Stimulated activated CD4-positive, alpha-beta T cell treated with anti-CD3 and anti-CD28 coated beads, Interleukin-1b, Interleukin-23, amount 100 ng/mL, for 4 hours (primary cell): ENCODE data around the gene GRIA3.

Experiments used
- DNase-seq, 2 donors: peaks; one replicate each; pipeline ENCODE4 v3.0.0-alpha.2; 2020; ENCODE audit warnings: low read depth in 2 of 2

The GRIA3 gene

DNA sequence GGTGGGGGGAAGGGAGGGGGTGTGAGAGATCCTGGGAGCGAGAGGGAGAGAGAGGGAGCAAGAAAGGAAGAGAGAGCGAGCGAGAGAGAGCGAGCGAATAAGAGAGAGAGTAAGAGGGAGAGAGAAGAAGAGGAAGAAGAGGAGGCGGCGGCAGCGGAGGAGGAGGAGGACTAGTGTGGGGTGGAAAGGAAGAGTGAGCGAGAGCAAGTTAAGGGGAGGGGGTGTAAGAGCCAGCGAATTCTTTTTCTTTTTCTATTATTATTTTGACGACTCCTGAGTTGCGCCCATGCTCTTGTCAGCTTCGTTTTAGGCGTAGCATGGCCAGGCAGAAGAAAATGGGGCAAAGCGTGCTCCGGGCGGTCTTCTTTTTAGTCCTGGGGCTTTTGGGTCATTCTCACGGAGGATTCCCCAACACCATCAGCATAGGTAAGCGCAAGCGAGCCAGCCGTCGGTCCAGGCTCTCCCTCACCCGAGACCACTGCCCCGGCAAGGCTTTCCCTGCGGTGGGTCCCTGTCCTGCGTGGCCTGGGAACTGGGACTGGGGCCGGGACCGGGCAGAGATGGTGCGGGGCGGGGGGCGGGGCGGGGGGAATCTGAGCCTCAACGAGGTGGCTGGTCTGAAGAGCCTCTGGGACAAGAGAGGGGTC lies at the start of gene GRIA3:
TSS of gene GRIA3 (plus strand) at position 60 of the 647 bp plus-strand sequence. CDS start at position 318, 258 bp downstream.
- DNase-seq = no peak

DNA sequence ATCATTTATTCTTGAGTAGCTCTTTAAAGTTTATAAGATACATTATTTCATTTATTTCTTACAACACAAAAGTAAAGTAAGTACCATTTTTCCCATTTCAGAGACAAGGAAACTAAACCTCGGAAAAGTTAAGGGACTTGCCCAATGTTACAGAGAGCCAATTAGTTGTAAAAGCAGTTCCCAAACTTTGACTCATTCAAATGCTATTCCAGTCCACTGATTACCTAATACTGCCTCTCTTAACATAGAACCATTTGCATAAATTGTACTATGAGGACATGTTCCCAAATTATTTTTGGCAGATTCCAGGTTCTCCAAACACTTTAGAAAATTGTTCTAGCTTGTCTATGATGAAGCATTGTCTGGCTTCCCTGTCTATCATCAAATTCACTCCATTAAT lies 45.6 kb upstream of the GRIA3 start:
- DNase-seq = no peak

DNA sequence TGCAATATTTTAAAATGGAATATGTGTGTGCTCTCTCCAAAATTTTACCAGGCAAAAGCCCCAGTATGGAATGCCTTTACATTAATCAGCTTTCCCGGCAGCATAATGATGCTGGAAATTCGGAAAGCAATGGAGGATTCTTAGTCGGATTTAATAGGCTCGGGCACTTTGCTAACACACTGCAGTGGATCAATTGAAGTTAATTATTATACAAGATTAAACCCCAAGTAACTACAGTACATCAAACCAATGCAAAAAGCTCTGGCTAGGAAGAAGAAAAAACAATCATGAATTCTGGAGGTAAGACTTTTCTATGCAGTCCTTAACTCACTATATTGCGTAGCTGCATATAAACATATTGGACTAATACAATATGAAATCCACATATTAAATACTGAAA lies 43.6 kb upstream of the GRIA3 start:
- no peak for DNase-seq

DNA sequence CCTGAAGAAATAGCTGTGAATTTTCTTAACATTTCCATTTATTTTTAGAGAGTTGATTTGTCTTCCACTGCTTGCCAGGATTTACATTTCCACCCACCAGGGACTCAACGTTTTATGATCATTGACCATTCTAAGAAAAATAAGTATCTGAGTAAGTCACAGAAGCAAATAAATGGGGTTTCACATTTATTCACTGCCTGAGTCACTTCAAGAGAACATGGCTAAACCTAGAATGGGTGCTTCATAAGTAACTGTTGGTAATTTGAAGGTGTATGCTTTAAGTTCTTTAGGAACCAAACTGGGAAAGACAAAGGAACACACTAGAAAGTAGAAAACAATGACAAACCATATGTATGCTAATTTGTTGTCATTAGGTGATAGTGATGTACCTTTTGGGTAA lies 43.2 kb upstream of the GRIA3 start:
- DNase-seq = no peak

DNA sequence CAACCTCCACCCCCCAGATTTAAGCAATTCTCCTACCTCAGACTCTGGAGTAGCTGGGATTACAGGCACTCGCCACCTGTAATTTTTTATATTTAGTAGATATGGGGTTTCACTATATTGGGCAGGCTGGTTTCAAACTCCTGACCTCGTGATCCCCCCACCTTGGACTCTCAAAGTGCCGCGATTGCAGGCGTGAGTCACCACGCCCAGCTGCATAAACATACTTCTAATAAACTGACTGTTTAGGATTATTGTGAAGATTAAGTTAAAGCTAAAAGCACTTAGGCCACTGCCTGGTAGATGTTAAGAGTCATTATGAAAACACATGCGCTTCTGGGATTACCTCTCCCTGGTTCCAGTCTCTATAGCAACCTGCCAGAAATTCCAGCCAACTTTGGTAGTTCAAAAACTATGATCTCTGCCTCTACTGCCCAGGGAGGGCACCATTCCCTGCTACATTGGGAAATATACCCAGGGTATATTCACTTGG lies 30.2 kb upstream of the GRIA3 start:
- no peak for DNase-seq

DNA sequence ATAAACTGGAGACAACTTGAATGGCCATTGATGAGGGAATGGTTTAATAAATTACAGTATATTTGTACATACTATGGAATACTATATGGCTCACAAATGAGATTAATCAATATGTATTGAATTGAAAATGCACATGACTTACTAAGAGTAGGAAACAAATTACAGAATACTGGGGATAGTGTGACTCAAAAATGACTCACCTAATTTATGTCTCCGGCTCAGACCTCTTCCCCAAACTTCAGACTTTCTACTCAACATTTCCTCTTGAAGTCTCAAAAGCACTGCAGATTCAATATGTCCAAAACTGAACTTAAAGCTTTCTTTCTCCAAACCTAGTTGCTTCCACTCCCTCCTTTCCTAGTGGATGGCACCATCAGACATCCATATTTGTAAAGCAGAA lies 28.8 kb upstream of the GRIA3 start:
- no peak for DNase-seq

DNA sequence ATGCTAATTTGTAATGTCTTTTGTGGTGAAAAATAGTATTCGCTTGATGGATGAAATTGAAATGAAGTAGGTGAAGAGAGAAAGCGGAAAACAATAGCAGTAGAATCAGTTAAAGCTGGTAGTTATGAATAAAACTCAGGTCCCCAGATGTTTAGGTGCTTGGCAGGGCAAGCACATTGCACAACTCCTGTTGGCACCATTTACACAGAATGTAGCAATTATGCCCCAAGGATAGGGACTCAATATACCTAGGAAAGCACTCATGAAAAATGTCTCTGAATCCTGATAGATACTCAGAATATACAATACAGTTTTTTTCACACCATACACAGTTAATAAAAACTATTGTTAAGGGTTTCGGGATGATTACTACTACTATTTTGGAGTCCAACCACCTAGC lies 26.5 kb upstream of the GRIA3 start:
- DNase-seq = no peak

DNA sequence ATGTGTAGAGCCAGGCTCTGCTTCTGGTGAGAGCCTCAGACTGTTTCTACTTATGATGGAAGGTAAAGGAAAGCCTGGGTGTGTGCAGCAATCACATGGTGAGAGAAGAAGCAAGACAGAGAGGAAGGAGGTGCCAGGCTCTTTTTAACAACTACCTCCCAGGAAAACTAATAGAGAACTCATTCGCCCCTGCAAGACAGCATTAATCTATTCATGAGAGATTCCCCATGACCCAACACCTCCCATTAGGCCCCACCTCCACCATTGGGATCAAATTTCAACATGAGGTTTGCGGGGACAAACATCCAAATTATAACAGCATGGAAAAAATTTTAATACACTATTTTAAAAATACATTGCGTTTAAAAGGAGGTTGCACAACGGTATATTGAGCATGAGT lies 24.7 kb upstream of the GRIA3 start:
- DNase-seq = no peak

DNA sequence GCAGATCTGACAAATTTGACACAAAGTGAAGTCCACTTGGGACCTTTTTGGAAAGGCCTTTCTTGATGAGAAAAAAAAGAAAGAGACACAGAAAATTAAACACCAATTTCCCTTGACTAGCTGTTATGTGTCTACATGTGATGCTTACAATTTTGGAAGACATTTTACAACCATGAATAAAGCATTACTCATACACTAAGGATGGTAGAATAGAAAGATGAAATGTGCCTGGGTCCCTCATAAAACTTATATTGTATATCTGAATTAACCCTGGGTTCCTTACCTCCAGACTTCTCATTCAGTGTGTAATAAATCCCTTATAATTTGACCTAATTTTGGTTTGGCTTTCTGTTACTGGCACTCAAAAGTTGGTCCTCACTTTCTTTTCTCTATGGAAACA lies 16.5 kb upstream of the GRIA3 start:
- no peak for DNase-seq

DNA sequence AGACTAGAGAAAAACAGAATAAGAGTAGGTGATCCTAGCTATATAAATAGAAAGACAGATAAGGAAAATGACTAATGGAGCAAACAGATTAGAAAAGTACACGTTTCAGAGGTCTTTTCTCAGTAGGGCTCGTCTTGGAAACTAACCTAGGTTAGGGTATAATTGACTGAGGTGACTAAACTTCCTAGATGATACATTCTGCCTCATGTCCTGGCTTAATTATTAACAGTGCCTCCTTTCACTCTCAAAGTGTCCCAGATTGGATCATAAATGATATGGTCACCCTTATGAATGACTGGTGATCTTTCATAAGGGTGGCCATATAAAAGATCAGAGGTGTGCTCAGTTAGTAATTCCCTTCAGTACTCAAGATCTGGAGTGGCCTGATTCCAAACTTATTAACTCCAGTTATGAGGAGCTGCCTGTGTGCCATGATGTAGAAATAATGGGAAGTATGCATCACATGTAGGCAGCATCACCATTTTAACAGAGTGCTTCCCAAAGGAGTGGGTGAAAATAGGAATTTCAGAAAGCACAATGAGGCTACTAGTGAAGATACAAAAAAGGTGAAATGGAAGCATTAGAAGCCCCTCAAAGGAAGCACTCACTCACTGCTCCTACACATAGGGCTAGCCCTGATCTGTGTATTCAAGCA lies 14.7 kb upstream of the GRIA3 start:
- no peak for DNase-seq

DNA sequence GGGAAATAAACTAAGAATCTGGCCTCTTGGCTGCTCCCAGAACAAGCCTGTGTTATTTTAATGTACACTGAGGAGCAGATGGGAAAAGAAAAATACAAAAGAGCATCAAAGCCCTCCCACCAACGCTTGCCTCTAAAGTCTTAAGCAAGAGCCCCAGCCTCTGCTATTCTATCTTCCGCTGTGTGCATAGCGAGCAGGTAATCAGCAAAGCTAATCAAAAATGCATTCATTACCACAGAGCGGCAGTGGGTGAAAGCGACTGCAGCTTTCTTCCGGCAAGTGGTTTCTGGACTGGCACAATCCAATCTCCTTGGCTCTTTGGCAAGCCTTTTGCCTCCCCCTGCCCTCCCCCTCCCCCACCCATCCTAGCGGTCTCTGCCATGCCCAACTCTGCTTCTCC lies 13.5 kb upstream of the GRIA3 start:
- DNase-seq = no peak

DNA sequence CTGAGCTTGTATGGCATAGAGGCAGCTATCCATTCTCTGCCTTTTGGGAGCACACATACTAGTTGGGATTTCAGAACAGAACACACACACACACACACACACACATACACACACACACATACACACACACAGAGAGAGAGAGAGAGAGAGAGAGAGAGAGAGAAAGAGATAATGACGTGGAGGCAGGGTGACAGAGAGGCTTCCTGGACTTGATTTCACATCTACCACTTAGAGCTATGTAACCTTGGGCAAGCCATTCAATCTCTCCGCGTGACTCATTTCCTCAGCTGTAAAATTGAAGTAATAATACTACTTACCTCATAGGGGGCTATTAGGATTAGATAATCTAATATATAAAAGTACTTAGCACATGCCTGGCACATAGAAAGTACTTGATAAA lies 12.3 kb upstream of the GRIA3 start:
- DNase-seq = no peak

DNA sequence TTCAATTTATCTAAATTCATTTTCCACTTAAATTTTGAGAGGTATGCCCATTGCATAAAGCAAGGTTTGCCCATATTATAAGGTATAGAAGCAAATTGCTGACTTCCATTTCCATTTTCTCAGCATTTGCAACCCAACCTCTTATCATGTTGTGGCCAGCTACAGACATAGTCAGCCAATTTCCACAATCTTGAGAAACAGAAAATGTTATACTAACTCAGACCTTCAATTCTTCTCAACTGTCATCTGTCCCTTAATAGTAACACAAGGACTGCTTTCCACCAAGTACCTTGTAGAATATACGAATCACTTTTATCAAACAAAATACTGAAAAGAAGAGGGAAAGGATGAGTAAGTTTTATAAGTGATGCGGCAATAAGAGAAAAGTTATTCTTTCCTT lies 11.2 kb upstream of the GRIA3 start:
- no peak for DNase-seq

DNA sequence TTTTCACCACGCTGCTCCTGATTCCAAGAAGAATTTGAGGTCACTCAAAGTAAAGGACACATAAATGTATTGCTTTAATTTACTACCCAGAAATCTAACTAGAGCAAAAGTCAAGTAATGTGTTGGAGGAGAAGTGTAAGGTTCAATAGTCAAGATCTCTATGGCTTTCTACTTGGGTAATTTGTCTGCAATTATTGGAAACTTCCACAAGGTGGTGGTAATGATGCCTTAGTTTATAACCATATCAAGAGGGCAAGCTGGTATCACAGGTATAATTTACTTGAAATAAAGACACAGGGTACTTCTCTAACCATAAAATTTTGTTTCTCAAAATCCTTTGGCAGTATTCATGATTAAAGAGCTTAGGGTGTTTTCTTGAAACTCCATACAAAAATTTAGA lies 10.2 kb upstream of the GRIA3 start:
- no peak for DNase-seq

DNA sequence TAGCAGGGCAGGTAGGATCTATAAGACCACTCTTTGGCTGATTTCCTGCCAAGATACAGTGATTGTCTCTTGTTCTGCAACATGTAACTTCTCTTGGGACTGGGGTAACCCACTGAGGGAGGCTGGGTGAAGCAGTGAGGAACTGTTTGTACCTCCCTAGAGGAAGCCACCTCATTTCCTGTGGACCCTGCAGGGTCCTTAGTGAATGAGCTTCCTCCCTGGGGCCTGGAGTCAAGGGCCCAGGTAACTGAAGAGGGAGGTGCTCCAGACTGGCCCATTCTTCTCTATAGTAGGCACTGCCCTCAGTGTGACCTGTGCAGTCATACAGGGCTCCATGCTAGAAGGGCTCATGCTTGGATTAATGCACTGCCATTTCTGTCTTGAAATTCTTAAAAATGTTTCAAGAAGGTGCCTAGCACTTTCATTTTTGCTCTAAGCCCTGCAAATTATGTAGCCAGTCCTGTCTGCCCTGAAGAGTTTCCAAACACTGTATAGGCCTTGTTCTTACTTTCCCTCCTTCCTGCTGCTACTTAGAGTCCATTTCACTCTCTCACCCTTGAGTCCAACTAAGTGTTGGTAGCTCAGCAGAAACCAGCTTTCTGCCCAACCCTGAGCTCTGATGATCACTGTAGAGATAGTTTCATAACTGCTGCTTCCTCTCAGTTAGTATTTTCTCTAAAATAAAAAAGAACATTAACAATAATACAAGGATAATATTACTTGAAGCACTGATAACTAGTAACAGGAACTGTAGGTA lies 8.5 kb upstream of the GRIA3 start:
- no peak for DNase-seq

DNA sequence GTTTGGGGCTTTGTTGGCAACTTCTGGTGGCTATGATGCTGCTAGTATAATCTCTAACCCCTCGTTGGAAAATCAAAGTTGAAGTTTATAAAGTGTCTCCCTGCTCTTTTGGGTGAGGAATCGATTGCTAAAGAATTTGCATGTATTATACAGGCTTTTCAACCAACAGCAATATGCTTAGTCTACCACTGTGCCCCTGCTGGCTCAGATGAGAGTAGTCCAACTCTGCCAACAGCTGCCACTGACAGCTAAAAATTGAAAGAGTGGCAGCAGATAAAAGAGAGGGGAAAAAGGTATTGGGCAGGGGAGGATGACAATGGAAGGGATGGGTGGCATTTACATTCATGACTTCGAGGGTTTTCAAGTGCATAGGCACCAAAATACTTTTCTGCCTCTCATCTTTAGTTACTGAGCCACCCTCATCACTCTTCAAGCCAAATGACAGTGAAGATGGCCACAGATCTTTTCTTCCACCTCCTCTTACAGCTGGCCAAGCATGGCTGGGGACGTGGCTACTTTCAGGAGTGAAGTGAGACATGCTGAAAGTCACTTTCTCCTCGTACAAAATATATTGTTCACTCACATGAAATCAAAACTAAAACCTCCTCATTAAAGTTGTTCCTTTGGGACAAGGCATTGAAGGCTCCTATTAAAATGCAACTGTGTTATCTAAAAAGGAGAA lies 2.7 kb upstream of the GRIA3 start:
- no peak for DNase-seq

DNA sequence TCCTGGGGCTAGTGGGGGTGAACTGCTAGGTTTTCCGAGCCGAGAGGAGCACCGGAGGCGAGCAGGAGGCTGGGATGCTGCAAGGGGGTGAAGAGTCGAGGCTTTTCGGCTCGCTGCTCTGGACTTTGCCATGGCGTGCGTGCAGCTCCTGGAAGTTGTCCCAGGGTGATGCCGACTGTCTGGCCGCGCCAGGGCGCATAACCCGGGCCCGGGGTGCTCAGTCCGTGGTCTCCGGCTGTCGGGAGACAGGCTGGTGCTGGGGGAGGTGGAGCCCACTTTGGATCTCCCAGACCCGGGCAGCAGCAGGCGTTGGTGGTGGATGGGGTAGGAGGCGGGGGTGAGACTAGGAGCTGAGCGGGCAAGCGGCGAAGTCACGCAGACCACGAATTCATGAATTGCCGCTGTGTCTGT lies 793 bp downstream of the GRIA3 start:
- no peak for DNase-seq

DNA sequence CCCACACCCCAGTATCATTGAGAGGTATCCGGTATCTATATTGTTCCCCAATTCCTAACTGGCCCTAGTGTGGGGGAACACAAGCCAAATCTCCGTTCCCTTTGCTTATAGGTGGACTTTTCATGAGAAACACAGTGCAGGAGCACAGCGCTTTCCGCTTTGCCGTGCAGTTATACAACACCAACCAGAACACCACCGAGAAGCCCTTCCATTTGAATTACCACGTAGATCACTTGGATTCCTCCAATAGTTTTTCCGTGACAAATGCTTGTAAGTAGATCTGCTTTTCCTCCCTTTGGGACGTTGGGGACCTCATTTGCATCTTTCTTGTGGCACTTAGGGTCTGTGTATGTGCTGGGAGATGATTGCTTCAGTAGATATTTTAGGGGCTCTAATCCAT lies 1.6 kb downstream of the GRIA3 start:
- no peak for DNase-seq

DNA sequence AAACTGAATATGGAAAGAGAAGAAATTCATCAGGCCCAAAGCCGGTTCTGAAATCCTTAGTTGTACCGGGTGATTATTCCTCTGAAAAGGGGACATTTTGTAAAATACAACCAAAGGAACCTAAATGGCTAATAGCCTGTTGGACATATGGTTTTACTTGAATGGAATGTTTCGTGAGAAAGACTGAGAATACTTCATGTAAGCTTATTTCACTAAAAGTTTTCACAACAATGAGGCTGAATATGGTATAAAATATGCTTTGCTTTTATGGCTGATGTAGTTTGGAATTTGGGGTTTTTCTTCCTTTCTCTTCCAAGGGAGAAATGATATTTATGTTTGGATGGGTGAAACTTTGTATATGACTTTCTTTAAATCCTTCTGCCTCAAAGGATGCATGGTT lies 2.7 kb downstream of the GRIA3 start:
- DNase-seq = no peak

DNA sequence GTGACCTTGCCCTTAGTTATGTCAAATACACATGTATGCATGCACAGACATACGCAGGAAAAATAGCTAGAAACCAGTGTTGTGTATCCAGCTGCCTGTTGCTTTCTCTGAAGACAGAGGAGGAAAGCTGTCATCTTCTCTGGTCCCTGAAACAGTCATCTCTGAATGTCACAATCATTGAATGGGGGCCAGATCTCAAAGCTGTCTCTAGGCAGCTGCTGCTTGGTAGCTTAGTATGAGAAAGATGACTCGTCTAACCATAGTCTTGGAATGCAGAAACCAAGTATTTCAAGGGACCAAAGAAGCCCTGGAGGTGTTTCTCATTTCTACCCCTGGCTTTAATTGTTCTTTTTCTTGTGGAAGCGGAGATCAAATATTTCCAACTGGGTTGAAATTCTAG lies 4.0 kb downstream of the GRIA3 start:
- no peak for DNase-seq

DNA sequence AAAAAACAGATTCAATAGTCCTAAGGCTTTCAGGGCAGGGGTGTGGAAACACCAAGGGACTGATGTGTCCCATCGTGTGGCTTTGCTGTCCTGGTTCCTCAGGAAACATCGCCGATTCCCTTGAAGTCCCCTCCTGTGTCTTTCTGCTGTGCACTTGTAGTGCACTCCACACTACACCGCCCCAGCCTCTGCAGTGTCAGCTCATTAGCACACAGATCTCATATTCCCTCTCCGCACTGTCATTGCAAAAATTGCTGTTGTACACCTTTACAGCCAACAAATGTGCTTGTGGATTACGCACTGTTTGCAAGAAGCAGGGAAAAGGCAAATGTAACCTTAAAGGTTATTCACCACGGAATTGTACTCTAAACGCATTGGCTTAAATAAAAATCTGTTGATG lies 5.3 kb downstream of the GRIA3 start:
- DNase-seq = no peak

DNA sequence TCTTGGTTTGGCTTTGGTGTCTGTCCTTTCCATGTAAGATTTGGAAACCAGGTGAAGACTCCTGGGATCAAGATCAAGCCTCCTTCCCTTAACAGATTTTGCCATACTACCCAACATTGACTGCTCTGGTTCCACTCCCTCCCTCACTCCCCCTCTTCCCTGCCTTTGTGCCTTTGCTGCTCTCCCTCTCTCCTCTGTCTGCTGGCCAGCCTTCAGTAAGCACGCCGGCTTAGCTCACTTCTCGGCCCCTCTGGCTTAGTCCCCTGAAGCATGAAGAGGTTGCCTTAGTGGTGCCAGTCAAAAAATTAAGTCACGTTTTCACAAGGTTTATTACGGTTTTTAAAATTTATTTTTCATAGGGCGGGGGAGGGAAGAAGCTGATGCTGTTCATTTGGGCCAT lies 6.0 kb downstream of the GRIA3 start:
- no peak for DNase-seq

DNA sequence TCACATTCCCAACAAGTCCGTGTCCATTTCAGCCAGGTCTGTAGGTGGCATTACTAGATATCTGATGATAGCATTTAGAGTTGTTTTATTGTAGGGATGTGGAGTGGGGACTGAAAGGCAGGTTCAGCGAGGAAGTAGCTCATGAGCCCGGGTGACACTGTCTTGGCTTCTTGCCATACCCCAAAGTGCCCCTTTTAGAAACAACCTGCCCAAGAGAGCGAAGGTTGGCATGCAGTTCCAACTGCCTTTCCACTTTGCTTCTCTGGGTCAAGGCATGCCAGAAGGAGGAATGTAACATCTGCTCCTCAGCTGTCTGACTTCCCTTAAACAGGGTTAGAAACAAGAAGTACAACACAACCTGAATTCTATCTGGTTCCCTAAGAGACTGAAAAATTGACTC lies 9.0 kb downstream of the GRIA3 start:
- no peak for DNase-seq
